Fibroblast of gingiva (primary cell): ENCODE data around the gene SLC6A8.
"Not testable (repeated sequence)": the region's sequence is repeated elsewhere in the genome, so short reads cannot be mapped to it uniquely, and the experiment has no call there.

Source experiments
- DNase-seq: peaks from one replicate; pipeline ENCODE4 v3.0.0-alpha.2; 2011; ENCODE audit warnings: low read depth

Gene SLC6A8

DNA sequence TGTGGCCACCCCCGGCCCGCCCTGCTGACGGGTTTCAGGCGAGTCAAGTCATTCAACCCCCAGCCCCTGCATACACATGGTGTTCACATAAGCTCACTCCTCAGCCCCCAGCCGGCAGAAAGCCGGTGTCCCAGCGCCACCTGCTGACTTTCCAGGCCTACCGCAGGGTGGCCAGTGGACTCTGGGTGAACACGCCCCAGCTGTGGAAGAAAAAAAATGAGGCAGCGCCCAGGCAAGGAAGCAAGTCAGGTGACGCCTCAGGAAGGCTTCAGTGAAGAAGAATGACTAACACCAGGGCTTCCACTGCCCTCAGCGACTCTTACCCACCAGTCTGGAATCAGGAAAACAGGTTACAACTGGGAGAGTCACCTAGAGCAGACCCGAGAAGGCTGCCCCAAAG, 20.7 kb downstream of the SLC6A8 start:
- peak; percentile 58 for DNase-seq

GRCh38 chrX:153709726-153710674, 22.3 kb downstream of the SLC6A8 start:
- DNase-seq, result no peak

- DNase-seq, result no peak
Measured at GRCh38 chrX:153714256-153714655, 26.5 kb downstream of the SLC6A8 start.

GRCh38 chrX:153717445-153717844, 29.7 kb downstream of the SLC6A8 start:
- DNase-seq, result no peak

GRCh38 chrX:153719238-153719637, 31.5 kb downstream of the SLC6A8 start:
- DNase-seq, result no peak

- no peak for DNase-seq
Measured at GRCh38 chrX:153719701-153720100, 32.0 kb downstream of the SLC6A8 start.

DNA sequence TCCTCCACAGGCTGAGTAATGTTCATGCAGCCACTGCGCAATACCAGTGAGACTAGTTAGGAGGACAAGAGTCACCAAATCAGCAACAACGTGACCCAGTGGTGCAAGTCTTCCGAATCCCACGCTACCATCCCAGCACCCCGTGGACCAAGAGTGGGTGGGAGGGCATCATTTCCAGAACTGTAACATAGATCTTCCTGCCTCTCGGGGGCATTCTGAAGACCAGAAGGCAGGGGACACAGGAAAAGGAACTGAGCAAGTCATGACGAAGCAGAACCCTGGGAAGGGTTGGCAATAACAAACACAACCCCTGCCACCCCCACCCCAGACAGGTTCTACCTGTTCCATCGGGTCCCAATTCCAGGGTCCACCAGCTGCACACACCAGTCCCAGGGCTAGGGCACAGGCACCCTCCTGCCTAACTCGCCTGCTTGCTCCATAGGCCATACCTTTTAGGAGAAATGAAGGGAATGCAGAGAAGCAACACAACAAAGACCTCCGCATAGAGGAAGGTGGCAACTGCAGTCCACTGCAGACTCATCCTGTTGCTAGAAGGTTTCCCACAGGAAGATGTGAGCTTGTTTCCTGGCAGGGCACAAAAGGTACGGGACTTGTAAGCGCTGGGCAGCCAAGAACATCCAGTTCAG, 35.1 kb downstream of the SLC6A8 start:
- peak; percentile 6 for DNase-seq

GRCh38 chrX:153723351-153724251, 35.9 kb downstream of the SLC6A8 start:
- DNase-seq, result peak; percentile 14

DNA sequence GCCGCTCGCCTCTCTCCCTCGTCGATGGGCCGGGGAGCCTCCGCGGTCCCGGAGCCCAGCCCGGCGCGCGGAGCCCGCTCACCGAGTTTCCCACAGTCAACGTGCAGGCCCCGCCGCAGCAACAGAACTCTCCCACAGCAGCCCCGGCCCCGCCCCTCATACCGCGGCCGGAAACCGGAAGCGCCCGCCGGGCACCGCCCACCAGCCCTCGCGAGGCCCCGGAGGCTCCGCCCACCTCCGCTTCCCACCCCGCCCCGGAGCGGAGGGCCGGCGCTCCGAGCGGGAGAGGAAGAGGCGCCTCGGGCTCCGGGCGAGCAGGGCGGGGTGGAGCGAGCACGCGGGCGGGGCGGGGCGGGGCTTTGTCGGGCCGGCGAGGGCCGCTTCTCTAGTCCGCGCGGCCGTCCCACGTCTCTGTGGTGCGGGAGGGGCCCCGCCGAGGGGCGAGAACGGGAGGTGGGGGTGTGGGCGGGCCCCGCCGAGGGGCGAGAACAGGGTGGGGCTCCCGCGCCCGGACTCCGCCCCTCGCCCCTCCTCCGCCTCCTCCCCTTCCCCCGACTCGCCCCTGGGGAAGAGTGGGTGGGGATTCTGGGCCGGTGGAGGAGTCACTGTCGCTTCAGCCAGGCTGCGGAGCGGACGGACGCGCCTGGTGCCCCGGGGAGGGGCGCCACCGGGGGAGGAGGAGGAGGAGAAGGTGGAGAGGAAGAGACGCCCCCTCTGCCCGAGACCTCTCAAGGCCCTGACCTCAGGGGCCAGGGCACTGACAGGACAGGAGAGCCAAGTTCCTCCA, 36.7 kb downstream of the SLC6A8 start, which contains the start of the genes ABCD1 and BCAP31:
TSS of gene ABCD1 (plus strand) at position 605 of the 787 bp plus-strand sequence. CDS start 411 bp downstream, outside the sequence.
TSS of gene BCAP31 (minus strand) at position 136 of the 787 bp plus-strand sequence. CDS start 1,143 bp downstream, outside the sequence.
- peak; percentile 89 for DNase-seq

DNA sequence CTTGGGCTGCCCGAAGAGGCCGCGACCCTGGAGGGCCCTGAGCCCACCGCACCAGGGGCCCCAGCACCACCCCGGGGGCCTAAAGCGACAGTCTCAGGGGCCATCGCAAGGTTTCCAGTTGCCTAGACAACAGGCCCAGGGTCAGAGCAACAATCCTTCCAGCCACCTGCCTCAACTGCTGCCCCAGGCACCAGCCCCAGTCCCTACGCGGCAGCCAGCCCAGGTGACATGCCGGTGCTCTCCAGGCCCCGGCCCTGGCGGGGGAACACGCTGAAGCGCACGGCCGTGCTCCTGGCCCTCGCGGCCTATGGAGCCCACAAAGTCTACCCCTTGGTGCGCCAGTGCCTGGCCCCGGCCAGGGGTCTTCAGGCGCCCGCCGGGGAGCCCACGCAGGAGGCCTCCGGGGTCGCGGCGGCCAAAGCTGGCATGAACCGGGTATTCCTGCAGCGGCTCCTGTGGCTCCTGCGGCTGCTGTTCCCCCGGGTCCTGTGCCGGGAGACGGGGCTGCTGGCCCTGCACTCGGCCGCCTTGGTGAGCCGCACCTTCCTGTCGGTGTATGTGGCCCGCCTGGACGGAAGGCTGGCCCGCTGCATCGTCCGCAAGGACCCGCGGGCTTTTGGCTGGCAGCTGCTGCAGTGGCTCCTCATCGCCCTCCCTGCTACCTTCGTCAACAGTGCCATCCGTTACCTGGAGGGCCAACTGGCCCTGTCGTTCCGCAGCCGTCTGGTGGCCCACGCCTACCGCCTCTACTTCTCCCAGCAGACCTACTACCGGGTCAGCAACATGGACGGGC, 37.5 kb downstream of the SLC6A8 start:
- no peak for DNase-seq

DNA sequence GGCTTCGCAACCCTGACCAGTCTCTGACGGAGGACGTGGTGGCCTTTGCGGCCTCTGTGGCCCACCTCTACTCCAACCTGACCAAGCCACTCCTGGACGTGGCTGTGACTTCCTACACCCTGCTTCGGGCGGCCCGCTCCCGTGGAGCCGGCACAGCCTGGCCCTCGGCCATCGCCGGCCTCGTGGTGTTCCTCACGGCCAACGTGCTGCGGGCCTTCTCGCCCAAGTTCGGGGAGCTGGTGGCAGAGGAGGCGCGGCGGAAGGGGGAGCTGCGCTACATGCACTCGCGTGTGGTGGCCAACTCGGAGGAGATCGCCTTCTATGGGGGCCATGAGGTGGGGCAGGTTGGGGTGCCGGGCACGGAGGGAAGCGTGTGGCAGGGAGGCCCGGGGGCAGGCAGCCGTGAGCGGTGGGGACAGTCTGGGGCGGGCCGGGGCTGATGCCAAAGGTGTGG, 38.1 kb downstream of the SLC6A8 start:
- no peak for DNase-seq

DNA sequence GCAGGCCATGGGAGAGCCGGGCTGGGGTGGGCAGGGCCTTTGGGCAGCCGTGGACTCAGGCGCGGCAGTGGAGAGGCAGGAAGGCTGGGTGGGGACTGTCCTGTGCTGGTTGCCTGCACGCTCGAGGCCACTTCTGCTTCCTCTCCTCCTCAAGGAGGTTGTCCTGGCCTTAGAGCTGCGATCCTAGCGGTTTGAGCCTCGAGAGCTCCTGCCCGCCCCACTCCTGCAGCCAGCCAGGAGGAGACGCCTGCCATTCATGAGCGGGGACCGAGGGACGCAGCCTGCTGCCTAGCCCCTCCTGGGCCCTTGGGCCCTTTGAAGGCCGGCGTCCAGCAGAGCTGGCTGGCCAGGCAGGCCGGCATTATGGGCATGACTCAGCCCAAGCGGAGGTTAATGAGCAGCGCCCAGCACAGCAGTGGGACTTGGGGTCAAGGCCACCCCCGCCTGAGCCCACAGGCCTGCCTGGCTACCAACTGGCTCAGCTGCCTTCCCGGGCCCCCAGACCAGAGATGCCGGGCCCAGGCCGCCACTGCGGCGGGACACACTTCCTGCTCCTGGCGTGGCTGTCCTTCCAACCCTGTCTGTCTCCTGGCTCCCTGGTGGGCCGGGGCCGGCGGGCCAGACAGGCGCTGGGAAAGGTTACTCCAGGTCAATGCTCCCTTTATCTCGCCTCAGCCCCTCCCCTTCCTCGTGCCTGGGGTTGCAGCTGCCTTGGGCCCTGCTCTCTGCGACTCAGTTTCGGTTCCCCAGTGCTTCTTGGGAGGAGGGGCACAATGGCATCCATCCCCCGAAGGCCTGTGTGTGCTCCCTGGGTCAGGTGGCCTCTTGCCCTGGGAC, 38.8 kb downstream of the SLC6A8 start:
- peak; percentile 43 for DNase-seq

GRCh38 chrX:153727123-153727931, 39.6 kb downstream of the SLC6A8 start:
- peak; percentile 77 for DNase-seq

DNA sequence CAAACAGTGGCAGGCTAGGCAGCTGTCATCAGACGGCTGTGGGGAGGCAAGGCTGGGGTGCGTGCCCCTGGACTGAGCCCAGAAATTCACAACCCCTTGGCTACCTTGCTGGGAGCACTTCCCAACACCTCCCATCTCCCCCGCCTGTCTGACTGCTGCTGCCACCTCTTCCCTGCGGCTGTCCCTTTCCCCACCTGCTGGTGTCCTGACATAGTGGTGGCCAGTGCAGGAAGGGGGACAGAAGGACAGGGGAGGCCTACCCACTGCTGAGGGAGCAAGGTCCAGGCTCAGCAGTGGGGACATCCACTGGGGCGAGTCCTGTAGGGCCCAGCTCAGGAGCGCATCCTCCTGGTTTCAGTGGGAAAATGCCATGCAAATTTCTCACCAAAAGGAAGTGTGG, 40.4 kb downstream of the SLC6A8 start:
- DNase-seq, result no peak

GRCh38 chrX:153728951-153729631, 41.4 kb downstream of the SLC6A8 start:
- DNase-seq, result no peak

DNA sequence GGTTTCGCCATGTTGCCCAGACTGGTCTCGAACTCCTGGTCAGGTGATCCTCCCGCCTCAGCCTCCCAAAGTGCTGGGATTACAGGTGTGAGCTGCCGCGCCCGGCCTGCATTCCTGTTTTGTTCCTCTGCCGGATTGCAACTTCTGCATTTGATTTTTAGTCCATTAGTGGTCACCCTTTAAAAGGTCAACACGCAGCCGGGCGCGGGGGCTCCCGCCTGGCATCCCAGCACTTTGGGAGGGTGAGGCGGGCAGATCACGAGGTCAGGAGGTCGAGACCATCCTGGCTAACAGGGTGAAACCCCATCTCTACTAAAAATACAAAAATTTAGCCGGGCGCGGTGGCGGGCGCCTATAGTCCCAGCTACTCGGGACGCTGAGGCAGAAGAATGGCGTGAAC, 42.4 kb downstream of the SLC6A8 start:
- DNase-seq, result not testable (repeated sequence)

- DNase-seq, result peak; percentile 4
Measured at GRCh38 chrX:153731117-153731844, 43.6 kb downstream of the SLC6A8 start.
